ENCODE data around the gene ZNF574. TPM values are rescaled to one million over a fixed set of nuclear protein-coding genes. Genes with fewer than 3 reads are reported as not detected.

Gene ZNF574
- total RNA-seq, 1 experiment from 2014 or later = 31.5 TPM

DNA sequence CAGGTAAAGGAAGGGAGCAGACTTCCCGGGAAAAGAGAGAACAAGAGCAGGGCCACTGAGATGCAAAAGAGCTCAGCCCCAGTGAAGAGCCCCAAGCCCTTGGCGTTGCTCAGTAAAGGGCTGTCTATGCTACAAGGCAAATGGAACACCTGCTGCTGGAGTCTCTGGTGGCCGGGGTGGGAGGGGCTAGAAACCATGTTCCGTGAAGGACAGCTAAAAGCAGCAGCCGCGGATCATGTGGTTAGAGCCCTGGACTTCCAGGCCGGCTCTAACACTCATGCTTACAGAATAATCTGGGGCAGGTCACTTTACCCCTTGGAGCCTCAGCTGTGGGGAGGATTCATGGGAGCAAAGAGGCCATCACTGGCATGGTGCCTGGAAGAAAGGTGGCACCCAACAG, 38.4 kb downstream of the ZNF574 start:
- peak overlapping the region; percentile 26 for H3K27ac ChIP-seq
- no peak overlapping the region for H3K4me3 ChIP-seq

DNA sequence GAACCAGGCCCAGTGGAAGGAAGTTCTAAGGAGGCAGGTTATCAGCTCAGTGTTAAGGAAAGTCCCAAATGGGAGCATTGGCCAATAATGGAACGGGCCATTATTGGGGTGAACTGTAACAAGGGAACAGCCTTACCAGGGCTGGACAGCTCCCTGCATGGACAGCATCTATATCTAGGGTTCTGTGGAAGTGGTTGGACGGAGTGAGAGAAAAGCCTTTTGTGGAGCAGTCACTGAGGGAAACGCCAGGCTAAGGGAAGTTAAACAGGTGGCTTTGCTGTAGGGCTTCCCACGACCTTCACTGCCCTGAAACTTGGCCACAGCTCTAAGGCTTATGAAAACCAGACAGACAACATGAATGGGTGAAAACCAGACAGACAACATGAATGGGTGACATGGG, 39.3 kb downstream of the ZNF574 start:
- DNase-seq = peak in 1 of 2 experiments; percentile 54
- no peaks in the 10 kb centered on the region for H3K36me3 ChIP-seq
- H3K27me3 ChIP-seq = no peaks in the 10 kb centered on the region
- no peaks in the 10 kb centered on the region for H3K9me3 ChIP-seq (replicated peaks)
- H3K4me1 ChIP-seq = peaks cover 25% of the 10 kb centered on the region
- H3K27ac ChIP-seq = peak overlapping the region; percentile 52
- no peak overlapping the region for H3K4me3 ChIP-seq

More for the DNA sequence above, 38.4 kb downstream of the ZNF574 start:
- Histone ChIP-seq H3K36me3 (no peaks in the 10 kb centered on the region), H3K27me3 (no peaks in the 10 kb centered on the region; the same call in 1 of the 2 replicates), H3K4me1 (peaks cover 25% of the 10 kb centered on the region), H3K9me3 (replicated peaks) (no peaks in the 10 kb centered on the region)
- peak; percentile 69 to 76 for DNase-seq

DNA sequence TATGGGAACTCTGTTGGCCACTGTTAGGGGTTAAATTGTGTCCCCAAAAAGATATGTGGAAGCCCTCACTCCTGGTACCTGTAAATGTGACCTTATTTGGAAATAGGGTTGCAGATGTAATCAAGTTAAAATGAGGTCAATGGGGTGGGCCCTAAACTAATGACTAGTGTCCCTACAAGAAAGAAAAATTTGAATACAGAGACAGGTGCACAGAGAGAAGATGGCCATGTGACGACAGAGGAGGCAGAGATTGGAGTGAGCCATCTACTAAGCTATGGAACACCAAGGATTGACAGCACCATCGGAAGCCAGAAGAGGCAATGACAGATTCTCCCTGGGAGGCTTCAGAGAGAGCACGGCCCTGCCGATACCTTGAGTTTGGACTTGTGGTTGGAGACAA, 39.7 kb downstream of the ZNF574 start:
- H3K9me3 ChIP-seq (replicated peaks) = no peaks in the 10 kb centered on the region
- H3K36me3 ChIP-seq = no peaks in the 10 kb centered on the region
- peak overlapping the region; percentile 52 for H3K27ac ChIP-seq
- H3K4me1 ChIP-seq = peaks cover 25% of the 10 kb centered on the region
- DNase-seq = no peak
- no peak overlapping the region for H3K4me3 ChIP-seq
- H3K27me3 ChIP-seq = no peaks in the 10 kb centered on the region

DNA sequence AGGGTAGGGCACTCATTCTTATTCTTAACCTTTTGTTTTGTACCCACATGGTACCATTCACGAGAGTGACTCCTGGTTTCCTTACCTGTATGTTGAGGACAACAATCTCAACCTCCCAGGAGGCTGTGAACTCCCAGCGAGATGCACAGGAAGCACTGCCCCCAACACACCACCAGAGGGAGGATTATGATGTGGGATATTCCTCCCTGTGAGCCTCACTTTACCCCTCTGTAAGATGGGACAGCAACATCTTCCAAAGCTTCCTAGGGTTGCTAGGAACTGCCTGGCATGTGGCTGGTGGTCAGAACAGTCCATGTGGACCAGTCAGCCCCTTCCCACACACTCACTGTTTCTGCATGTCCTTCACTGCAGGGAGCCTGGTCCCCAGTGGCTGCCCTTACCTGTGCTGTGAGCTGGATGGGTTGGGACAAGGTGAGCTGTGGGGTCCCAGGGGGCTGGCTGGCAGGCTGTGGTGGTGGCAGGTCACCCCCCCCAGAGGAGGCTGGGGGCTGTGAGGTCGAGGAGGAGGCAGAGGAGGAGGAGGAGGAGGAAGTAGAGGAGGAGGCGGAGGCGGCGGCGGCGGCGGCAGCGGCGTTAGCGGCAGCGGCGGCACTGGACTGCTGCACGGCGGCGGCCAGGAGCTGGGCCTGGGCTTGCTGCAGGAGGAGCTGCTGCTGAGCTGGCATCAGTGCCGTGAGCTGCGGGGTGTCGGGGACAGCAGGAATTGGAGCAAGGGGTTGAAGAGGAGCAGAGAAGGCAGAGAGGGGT, 40.5 kb downstream of the ZNF574 start:
- no peak for DNase-seq
- no peaks in the 10 kb centered on the region for H3K9me3 ChIP-seq (replicated peaks)
- H3K4me3 ChIP-seq = no peak overlapping the region
- no peaks in the 10 kb centered on the region for H3K36me3 ChIP-seq
- no peaks in the 10 kb centered on the region for H3K27me3 ChIP-seq
- peaks cover 26% of the 10 kb centered on the region for H3K4me1 ChIP-seq
- H3K27ac ChIP-seq = no peak overlapping the region

DNA sequence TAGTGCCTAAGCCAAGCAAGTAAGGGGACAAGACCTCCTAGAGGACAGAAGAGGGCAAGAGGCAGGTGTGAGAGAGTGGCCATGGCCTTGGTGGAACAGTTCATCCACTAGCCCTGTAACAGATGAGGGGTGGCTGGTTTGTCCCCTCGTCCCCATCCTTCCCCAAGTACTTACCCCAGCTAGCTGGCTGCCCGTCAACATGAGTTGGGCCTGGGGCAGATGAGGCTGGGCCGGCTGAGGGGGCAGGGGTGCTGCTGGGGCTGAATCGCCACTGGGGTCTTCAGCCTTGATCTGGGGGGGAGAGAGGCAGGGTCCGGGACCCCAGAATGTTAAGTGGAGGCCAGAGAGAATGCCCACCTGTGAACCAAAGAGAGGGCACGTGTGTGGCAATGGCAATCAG, 41.1 kb downstream of the ZNF574 start:
- DNase-seq = no peak
- Histone ChIP-seq H3K4me3 (no peak overlapping the region), H3K27ac (no peak overlapping the region), H3K9me3 (replicated peaks) (no peaks in the 10 kb centered on the region), H3K36me3 (no peaks in the 10 kb centered on the region), H3K27me3 (no peaks in the 10 kb centered on the region), H3K4me1 (peaks cover 31% of the 10 kb centered on the region)

- DNase-seq = no peak
- no peak overlapping the region for H3K27ac ChIP-seq
These were observed 44.5 kb downstream of the ZNF574 start for GRCh38 chr19:42120276-42120980.

DNA sequence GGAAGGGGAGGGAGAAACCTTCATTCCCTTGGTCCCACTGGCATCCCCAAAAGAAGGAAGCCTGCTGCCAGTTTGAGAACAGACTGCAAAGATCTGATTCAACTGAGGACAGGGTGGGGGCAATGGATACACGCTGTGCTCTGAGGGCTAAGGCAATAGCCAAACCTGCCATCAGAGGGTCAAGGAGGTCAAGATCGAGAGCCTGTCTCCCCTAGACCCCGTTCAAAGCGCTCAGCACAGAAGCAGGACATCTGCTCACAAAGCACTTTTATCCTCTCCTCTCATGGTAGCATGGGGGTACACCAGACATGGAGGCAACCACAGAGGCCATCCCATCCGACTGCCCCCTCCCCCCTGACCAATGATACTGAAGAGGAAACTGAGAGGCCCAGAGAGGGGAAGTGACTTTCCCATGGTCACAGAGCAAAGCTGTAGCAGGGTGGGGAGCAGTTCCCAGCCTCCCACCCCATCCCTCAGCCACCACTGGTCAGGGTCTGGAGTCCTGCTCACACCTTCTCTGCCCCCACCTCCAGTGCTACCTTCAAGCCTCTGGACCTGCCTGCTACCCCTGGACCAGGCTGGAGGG, 45.2 kb downstream of the ZNF574 start:
- H3K27ac ChIP-seq = no peak overlapping the region
- no peak for DNase-seq

More at GRCh38 chr19:42120276-42120980, 44.5 kb downstream of the ZNF574 start:
- Histone ChIP-seq H3K36me3 (no peaks in the 10 kb centered on the region), H3K4me3 (no peak overlapping the region), H3K9me3 (replicated peaks) (peaks cover 4% of the 10 kb centered on the region; the same call in 1 of the 2 replicates), H3K4me1 (peaks cover 12% of the 10 kb centered on the region; the same call in 1 of the 2 replicates), H3K27me3 (no peaks in the 10 kb centered on the region; the same call in 1 of the 2 replicates)

GRCh38 chr19:42121656-42122069, 45.7 kb downstream of the ZNF574 start:
- no peaks in the 10 kb centered on the region for H3K36me3 ChIP-seq
- H3K27ac ChIP-seq = no peak overlapping the region
- H3K9me3 ChIP-seq (replicated peaks) = peaks cover 4% of the 10 kb centered on the region; the same call in 1 of the 2 replicates
- no peak overlapping the region for H3K4me3 ChIP-seq
- DNase-seq = peak; percentile 32 to 51
- H3K4me1 ChIP-seq = peaks cover 6% of the 10 kb centered on the region; the same call in 1 of the 2 replicates
- no peaks in the 10 kb centered on the region; the same call in 1 of the 2 replicates for H3K27me3 ChIP-seq

More for the DNA sequence above, 45.2 kb downstream of the ZNF574 start:
- H3K9me3 ChIP-seq (replicated peaks) = peaks cover 4% of the 10 kb centered on the region; the same call in 1 of the 2 replicates
- no peak overlapping the region for H3K4me3 ChIP-seq
- peaks cover 6% of the 10 kb centered on the region; the same call in 1 of the 2 replicates for H3K4me1 ChIP-seq
- no peaks in the 10 kb centered on the region for H3K36me3 ChIP-seq
- no peaks in the 10 kb centered on the region; the same call in 1 of the 2 replicates for H3K27me3 ChIP-seq

DNA sequence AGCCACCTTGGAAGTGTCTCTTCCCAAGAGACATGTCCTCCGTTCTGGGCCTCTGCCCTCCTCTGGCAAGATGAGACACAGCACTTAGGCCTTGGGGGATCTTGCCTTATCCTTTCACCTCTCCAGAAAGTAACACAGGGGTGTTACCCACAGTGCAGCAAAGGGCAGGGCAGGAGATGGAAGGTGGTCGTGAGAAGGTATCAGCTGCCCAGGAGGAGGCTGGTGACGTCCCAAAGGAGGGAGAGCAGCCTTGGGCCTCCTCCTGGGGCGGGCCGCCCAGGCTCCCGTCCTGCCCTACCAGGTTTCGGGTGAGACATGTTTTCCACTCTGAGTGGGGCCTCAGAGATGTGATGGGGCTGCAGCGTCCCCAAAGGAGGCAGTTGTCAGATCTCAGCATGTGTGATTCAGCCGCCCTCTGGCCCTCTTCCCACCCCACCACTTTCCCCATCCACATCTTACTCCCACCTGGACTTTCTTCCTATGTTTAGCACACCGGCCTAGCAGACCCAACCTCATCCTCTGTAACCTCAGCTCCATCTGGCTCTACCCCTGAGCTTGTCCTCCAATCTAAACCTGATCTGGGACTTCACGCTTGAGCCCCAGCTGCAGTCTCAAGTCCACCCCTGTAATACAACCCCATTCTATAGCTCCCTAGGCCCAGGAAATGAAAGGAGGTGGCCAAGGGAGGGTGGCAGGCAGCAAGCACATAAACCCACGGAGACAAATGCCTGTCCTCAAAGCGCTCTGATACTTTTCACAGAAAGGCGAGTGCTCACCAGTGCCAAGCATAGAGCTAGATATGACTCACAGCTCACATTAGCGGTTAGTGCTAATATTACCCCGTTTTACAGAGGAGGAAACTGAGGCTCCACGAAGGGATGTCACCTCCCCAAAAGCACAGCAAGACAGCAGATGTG, 47.0 kb downstream of the ZNF574 start:
- no peaks in the 10 kb centered on the region for H3K36me3 ChIP-seq
- peaks cover 4% of the 10 kb centered on the region; the same call in 1 of the 2 replicates for H3K9me3 ChIP-seq (replicated peaks)
- H3K4me3 ChIP-seq = no peak overlapping the region
- no peak overlapping the region for H3K27ac ChIP-seq
- DNase-seq = no peak
- H3K27me3 ChIP-seq = no peaks in the 10 kb centered on the region; the same call in 1 of the 2 replicates
- peaks cover 6% of the 10 kb centered on the region; the same call in 1 of the 2 replicates for H3K4me1 ChIP-seq

DNA sequence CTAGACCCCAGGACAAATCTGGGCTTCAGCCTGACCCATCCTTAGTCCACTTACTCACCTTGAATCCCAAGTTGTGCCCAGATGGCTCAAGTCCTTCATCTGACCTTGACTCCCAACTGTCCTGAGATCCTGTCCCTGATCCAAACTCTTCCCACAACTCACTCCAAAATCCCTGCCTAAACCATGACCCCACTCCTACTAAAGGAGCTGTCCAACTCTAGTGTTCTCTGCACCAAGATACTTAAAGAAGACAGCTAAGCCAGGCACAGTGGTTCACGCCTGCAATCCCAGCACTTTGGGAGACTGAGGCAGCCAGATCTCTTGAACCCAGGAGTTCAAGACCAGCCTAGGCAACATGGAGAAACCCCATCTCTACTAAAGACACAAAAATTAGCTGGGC, 47.8 kb downstream of the ZNF574 start:
- Histone ChIP-seq H3K9me3 (replicated peaks) (peaks cover 4% of the 10 kb centered on the region; the same call in 1 of the 2 replicates), H3K27me3 (no peaks in the 10 kb centered on the region; the same call in 1 of the 2 replicates), H3K4me3 (no peak overlapping the region), H3K27ac (no peak overlapping the region), H3K36me3 (no peaks in the 10 kb centered on the region), H3K4me1 (peaks cover 6% of the 10 kb centered on the region; the same call in 1 of the 2 replicates)
- DNase-seq = no peak

GRCh38 chr19:42124386-42124901, 48.5 kb downstream of the ZNF574 start:
- no peak for DNase-seq
- peaks cover 4% of the 10 kb centered on the region; the same call in 1 of the 2 replicates for H3K9me3 ChIP-seq (replicated peaks)
- H3K36me3 ChIP-seq = no peaks in the 10 kb centered on the region
- no peaks in the 10 kb centered on the region; the same call in 1 of the 2 replicates for H3K27me3 ChIP-seq
- H3K4me3 ChIP-seq = no peak overlapping the region
- H3K27ac ChIP-seq = no peak overlapping the region
- peaks cover 9% of the 10 kb centered on the region for H3K4me1 ChIP-seq

DNA sequence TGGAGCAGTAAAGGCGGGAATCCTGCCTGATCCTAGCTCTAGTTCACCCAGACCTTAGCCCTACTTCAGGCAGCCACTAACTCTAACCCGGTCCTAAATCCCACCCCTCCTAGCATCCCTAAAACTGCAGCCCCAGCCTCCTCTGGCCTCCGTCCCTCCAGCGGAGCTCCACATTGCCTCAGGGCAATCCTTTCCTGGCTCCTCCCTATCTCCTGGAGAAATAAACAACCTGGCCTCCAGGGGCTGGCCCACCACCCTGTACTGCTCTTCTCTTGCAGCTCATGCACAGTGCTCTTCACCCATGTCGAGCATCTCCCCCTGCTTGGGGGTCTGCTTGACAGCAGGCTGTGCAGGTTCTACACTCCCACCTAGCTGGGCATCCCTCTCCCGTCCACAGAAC, 49.6 kb downstream of the ZNF574 start:
- no peak for DNase-seq
- Histone ChIP-seq H3K27me3 (peaks cover 6% of the 10 kb centered on the region), H3K4me3 (no peak overlapping the region), H3K9me3 (replicated peaks) (peaks cover 4% of the 10 kb centered on the region; the same call in 1 of the 2 replicates), H3K4me1 (peaks cover 19% of the 10 kb centered on the region), H3K27ac (no peak overlapping the region), H3K36me3 (no peaks in the 10 kb centered on the region)

DNA sequence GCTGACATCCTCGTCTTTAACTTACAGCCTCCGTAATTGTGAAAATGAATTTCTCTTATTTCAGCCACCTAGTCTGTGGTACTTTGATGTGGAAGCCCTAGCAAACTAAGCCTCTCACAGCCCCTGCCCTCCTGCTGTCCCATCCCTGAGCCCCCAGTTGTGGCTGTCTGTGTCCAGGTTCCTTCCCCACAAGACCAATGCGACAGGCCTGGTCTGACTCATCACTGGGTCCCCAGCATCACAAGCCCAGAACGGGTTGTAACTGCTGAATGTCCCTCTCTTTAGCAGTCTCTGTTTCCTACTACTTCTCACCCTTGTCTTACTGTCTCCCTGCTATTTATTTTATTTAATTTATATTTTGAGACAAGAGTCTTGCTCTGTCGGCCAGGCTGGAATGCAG, 50.6 kb downstream of the ZNF574 start:
- no peak overlapping the region for H3K27ac ChIP-seq
- DNase-seq = no peak

More for the DNA sequence above, 50.6 kb downstream of the ZNF574 start:
- Histone ChIP-seq H3K9me3 (replicated peaks) (peaks cover 4% of the 10 kb centered on the region; the same call in 1 of the 2 replicates), H3K36me3 (no peaks in the 10 kb centered on the region), H3K4me1 (peaks cover 16% of the 10 kb centered on the region), H3K27me3 (peaks cover 7% of the 10 kb centered on the region), H3K4me3 (no peak overlapping the region)
